HG02763 (cell line): Measurements from ENCODE around the gene UBR4.

ENCODE experiments used
- ATAC-seq: cut with Tn5 transposase; IDR thresholded peaks from one replicate; pipeline ENCODE4 v1.9.1; 2021; ENCODE audit warnings: mild to moderate bottlenecking, moderate library complexity; ENCODE audit not compliant: unreplicated experiment

The UBR4 gene

DNA sequence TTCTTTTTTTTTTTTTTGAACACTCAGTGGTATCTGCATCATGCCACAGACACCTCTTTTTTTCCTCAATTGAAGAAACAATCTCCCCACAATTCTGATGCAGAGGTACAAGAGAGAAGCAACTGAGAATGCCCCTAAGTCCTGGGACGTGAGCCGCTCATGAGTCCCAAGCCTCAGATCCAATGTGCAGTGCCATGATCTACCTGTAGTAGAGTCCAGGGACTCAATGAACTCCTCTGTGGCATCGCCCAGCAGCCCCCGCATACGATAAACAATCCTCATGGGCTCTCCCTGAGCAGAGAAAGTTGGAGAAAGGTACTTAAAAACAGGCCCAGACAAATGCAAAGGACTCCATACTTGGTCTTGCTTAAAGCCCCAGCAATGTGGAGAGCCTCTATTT, 113.1 kb downstream of the UBR4 start:
- ATAC-seq, result no peak

DNA sequence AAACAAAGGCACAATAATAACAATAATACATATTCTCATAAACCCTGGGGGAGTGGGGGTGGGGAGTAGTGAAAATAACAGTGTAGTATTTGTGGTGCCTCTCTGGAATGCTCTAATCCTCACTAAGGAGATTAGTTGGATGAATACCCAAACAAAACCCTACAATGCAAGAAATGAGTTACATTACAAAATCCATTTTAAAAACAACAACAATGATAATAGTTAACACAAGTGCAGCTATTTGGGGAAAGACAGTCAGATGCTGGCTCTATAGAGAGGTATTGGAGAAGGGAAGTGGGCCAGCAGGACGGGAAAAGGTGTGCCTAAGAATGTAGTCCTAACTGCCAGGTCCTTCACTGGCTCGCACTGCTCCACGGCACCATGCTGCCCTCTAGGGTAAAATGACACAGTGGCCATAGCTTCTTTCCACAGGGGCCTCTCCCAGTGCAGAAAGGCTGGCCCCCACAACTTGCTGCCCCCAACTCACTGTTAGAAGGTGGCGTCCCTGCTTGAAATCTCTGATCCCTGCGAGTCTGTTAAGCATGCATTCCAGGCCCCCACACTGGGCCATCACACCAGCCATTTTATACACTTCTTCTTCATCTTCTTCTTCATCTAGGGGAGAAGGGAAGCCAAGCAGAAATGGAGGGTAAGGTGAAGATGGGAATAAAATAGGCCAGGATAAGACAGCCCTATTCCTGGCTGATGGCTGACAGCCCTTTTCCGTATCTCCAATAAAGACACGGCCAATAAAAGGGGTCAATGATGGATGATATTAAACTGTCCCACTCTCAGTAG, 113.8 kb downstream of the UBR4 start:
- ATAC-seq, result no peak

DNA sequence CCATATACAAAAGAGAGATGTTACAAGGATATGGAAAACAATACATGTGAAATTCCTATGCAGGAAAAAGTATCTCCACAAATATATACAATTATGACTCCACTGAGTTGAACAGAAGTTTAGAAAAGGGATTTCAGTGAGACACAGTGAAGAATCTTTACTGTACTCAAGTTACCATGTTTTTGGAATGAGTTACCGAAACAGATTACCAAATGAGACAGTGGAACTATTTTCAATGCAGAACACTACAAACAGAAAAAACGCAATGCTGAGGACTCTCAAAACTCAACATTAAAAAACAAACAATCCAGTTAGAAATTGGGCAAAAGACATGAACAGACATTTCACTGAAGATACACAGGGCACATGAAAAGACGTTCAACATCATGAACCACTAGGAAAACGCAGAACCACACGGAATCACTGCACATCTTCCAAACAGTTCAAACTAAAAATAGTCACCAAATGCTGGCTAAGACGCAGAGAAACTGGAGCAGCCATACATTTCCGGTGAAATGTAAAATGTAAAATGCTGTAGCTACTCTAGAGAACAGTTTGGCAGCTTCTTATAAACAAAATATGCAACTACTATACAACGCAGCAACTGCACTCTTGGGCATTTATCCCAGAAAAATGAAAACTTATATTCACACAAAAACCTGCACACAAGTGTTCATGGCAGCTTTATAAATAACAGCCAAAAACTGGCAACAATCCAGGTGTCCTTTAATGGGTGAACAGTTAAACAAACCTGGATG, 118.7 kb downstream of the UBR4 start:
- no peak for ATAC-seq

DNA sequence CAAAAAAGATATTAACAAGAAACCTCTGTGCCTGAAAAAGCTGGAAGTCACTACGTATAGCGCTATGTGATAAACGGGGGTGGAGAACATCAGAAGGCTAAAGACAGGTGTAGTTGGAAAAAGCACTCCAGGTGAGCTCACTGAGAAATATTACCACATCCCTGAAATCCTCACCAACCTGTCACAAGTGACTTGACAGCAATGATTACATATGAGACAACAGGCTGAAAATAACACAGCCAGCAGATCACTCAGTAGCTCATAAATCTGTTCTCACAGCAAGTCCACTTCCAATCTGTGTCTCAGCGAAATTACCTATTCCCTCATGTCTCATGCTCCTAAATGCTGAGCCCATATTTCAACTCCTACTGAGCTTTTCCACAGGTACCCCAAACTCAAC, 120.5 kb downstream of the UBR4 start:
- ATAC-seq, result no peak

DNA sequence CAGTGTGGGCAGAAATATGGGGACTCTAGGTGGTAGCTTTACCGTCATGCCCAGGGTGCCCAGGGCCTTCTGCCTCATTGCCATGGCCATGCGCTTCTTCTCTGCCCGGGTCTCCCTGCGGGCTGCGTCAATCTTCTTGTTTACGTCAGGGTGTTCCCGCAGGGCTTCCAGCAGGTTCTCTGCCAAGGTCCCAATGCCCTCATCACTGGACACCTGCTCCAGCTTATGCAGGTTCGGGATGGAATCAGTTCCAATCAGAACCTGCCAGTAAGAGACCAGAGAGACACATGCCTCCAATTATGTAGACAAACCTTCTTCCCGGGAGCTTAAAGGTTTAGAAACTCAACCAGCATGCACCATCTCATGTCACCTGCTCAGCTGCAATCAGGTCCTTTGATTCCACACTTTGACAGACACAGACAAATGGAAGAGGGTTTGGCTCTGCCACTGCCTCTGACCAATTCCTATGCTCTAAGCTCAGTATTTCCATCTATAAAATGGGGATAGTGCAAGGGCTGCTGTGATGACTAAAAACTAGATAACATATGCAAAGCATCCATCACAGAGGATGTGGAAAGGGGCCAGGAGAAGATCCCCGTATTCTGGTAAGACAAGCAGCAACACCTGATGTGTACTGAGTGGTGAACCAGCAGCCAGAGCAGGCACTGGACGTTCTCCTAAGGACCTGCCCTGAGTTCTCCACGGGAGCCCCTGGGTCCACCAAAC, 121.2 kb downstream of the UBR4 start:
- ATAC-seq, result no peak

DNA sequence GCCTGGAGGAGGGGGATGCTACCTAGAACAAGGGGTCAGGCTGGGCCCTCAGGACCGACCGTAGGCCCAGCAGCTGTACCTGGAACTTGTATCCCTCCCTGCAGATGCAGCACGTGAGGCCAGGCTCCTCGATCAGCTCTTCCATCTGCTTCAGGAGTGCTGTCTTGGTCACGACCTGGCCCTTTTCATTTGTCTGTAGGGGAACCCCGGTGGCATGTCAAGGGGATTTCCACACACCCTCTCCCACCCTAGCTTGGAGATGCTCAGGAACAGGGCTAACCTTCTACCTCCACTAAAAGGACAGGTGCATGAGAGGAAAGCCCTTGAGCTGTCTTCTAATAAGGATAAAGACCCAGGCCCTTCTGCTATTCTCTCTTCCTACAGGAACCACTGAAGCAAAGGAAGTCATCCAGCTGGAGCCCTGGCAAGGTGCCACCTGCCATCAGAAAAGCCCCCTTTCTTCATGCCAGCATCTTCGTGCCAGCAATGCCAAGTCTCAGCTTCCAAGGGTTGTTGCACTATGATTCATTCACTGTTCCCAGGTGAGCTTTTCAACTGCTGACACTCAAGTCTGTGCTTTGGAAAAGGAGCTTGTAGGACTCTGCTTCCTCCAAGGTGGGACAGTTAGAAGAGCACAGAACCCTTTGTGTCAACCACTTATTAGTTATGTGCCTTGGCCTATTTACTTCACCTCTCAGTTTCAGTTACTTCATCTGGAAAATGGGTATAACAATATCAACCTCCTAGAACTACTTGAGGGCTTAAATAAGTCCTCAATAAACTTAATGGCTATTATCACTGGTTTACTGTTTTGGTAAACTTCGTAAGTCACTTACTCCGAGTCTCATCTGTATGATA, 122.1 kb downstream of the UBR4 start:
- ATAC-seq, result no peak

DNA sequence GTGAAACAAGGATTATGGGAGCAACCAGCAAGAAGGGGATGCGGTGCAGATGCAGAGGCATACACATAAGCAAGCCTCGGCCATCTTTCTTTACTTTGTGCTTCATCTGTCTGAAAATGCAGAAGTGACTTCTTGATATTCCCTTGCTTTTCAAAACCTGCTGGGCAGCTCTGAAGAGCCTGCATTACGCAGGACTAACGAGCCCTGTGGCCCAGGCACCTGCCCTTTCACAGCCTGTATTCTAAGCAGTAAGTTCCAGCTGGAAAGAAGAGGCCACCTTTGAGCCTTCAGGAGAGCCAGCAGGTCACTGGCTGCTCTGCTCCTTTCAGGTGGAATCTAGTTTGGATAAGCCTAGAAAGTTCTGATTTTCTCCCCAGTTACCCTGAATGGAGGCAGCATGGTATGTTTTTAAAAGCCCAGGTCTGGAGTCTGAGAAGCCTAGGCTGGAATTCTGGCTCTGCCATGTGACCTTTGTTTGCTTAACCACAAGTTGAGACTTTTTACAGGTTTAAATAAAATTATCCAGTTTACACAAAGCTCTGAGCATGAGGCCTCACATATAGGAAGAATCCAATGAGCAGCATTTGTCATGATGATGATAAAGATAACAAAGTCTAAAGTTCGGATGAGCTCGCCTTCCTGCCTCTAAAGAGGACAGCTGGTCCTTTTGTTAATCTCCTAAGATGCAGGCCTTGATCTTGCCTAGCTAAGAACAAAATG, 122.9 kb downstream of the UBR4 start:
- ATAC-seq, result no peak

DNA sequence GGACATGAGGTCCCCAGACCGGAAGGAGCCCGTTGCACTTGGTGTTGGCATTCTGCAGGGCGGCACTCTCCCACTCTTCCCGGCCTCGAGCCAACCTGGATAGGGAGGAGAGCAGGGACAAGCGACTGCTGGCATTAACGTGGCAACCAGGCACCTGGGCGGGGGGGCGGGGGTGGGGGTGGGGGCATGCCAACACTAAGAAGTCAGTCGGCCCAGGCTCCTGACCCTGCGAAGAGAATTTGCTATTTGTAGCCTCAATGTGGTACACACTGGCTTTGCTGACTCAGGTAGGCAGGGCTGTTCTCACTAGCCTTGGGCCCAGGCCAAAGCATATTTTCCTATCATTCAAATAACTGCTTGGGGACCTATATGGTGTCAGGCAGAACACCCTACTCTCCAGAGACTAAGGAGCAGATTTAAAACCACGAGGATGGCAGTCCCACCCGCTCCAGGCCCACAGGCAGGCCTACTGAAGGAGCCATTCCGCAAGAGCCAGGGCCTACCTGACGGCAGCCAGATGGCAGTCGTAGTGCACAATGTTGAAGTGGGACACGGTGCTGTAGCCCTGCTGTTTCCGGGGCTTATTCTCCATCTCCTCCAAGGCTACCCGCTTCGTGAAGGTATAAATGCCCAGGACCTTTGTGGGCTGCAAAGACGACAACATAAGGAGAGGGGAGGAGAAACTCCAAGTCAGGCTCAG, 123.7 kb downstream of the UBR4 start:
- no peak for ATAC-seq

DNA sequence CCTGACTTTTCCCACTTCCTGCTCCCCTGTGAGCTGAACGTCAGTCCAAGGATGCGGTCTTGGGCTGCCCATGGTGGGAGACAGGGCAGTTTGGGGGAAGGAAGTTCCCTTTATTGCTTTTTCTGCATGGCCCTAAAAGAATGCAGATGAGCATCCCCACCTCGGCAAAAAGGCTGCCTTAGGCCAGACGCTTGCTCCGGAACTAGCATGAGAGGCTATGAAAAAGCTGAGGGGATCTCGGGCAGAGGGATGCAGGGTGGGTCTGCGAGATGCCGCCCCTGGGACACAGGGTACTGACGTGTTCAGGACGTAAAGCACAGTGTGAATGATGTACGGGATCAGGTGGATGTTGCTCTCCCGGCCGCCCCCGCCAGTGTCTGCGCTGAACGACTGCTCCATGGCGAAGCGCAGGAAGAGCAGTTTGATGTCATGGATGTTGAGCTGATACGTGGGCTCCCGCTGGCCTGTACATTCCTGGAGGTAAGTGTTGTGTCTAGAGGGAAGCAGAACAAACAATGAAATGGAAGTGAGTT, 125.8 kb downstream of the UBR4 start:
- no peak for ATAC-seq

DNA sequence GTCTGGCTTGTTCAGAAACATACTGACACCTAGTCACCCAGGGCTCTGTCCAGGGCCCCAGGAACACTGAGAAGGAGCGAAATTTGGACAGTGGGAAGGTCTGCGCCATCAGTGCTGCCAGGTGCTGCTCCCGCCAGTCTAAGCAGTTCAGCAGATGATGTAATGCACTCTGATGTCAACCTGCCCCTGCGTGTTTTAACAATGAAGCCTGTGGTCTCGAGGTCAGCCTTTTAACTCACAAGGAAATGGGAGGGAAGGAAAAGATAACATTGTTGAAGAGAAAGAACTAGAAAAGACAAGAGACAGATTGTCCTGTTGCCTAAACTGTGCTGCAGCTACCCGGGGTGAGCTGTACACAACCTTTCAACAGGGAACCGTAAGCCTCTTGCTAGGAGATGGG, 127.0 kb downstream of the UBR4 start:
- ATAC-seq, result no peak

DNA sequence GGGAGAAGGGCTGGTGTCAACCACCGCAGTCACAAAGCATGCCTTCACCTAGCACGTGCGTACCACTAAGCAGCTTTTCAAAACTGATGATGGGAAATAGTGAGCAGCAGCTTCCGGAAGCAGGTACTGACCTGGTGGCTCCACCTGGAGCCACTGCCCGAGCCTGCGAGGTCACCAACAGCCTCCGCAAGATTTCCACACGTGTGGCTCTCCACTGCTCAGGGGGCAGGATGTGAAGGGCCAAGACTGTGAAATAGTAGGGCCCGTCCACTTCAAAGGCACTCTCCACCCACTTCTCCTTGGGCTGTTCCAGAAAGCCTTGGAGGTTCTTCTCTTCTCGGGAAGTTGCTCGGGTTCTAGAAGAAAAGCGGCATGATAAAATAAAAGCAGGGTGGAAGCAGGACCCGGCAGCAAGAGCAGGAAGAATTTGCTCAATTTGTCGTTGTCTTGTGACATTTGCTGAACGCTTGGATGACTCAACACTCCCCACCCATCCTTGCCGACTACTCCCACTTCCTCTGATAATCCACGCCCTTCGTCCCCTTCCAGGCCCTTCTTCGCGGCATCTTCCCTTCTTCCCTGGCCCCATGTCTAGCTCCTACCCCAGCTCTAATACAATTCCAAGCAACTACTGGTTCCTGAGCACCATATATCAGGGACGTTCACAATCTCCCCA, 128.7 kb downstream of the UBR4 start:
- no peak for ATAC-seq

DNA sequence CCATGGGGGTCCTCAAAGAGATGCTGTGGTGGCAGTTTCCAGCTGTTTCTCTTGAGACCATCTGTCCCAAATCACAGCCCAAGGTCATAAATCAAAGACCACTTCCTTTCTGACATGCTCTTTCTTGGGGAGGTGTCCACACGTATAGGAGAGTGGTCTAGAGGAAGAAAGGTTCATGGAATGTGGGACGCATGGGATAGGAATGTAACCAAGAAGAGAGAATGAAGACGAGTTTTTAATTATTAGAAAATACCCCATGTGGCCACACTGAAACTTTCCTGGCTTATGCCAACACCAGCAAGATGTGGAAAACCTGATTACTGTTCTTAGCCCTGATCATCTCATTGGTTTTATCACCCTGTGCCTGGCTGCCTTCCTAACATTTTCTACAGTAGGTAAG, 129.3 kb downstream of the UBR4 start:
- no peak for ATAC-seq

DNA sequence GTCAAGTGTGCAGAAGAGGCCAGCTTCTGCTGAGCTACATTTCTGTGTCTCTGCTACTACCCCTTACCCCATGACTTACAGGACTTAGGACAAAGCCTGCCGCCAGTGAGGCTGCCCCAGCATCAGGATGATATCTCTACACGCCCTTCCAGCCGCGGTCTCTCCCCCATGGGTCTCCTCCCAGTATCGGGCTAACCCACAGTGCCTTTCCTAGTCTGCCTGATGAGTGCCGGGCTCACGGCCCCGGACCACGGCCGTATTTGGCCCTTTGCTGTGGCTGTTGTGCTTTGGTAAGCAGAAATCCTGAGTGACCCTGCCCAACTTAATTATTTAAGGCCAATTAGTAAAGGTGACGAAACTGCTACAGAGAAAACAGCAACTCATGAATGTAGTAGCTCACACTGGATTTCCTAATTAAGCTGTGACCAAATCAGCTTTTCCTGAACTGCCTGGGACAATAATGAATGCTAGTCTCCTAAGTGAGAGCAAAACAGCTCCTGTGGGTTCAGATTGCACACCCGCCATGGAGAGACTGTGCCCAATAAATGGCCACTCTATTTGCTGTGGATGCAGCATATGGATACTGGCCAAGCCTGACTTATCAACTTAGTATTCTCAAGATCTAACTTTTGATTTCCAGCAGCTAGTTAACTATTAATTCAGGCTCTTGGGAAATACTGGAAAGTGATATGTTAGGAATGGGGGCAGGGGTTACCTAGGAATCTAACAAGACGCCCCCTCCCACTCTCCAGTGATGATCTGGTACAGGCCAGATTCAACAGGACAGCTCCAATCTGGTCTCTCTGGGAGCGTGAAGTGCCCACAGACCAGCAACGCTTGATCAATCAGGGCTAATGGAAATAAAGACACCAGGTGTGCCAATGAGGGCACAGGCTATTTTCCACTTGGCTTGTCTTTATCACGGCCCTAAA, 130.3 kb downstream of the UBR4 start:
- ATAC-seq, result no peak

DNA sequence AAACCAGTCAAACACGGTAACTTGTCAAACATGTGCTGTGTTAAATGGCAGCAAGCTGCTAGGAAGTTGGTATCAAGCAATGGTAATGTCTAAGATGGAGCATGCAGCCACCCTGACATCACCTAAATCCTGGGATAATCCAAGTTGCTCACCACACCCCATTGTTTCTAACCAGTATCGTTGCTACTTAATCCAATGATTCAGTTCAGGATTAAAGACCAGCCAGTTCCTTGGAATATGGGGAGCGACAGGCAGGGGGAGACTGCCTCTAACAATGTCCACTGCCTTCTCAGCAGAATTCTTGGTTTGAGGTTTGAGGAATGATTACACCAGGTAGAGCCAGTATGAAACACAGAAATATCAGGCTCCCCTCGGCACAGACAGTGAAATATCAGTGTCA, 131.5 kb downstream of the UBR4 start:
- ATAC-seq, result no peak

DNA sequence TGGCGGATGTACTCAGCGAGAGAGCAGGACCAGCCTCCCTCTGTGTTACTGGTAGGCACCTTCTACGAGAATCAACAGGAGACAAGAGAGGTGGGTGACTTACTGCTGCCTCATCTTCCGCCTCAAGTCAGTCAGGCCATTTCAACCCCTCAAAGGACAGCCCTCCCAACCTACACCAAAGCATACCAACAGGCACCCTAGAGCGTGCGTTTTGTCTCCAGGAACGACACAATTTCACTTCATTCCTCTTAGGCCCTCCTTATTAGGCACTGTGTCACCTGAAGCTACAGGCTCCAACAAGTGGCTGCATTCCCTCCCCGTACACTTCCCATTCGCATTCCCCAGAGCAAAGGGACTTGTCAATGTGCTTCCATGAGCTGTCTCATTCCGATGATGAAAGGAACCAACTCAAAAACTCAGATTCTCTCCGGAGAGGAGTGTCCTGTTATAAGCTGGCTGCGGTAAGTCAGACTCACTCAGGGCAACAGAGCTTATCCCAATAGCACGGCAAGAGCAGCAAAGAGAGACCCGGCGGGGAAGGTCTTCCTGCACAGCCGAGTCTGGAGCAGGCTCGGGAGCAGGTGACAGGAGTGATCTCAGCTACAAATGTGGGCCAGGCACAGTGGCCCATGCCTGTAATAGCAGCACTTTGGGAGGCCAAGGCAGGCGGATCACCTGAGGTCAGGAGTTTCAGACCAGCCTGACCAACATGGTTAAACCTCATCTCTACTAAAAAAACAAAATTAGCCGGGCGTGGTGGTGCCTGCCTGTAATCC, 133.0 kb downstream of the UBR4 start:
- no peak for ATAC-seq

DNA sequence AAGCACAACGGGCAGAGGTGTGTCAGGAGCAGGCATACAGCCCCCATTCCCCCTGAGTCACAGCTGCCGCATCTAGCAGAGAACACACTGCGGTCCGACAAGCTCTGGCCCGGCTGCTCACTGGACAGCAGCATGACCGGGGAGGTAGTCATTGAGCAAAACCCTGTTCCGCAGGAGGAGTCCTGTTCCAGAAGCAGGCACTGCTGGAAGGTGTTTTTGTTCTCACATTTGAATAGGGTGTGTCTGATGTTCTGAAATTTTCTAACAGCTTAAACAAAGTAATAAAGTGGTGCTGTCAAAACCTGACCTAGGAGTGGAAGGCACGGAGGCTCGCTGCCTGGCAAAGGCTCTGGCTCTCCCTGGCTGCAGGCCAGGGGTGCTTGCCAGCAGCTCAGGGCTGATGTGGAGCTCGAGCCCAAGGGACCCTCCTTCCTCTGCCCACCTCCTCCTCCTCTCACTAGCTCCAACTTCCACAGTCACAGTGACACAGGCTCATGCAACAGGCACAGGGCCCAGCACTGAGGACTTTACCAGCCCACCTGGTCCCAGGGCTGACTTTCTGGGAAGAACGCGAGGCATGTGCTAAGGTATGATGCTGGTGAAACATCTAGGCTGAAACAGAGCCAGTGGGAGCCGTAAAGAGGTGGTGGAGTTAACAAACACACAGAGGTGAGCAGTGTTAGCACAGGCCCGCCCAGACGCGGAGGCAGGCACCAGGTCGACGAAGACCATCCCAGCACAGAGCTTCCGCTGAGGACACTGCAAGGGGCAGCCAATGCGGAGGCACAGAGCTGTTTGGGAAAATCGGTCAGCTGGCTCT, 135.0 kb downstream of the UBR4 start:
- ATAC-seq, result no peak
